NCI-H2227 (cell line): Measurements from ENCODE around the gene IFNAR1.
A peak's percentile ranks its signal among the peaks of the same experiment; 100 is the strongest.
"Not testable (repeated sequence)": the region's sequence is repeated elsewhere in the genome, so short reads cannot be mapped to it uniquely, and the experiment has no call there.

Source experiments
- DNase-seq: peaks from one replicate; lab custom pipeline; 2025; ENCODE audit not compliant: unreplicated experiment; lab: John Stamatoyannopoulos, UW

The IFNAR1 gene

DNA sequence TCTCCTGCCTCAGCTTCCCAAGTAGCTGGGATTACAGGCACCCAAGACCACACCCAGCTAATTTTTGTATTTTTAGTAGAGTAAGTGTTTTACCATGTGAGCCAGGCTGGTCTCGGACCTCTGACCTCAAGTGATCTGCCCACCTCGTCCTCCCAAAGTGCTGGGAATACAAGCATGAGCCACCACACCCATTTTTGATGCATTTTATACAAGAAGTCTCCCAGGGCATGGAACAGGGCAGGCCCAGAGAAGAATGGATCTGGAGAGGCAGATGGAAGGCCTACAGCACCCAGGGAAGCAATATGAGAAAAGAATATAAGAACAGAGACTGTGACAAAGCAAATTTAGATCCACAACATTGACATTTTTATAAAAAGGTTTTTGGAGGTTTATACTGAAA is 18.8 kb upstream of the IFNAR1 start:
- DNase-seq = no peak

DNA sequence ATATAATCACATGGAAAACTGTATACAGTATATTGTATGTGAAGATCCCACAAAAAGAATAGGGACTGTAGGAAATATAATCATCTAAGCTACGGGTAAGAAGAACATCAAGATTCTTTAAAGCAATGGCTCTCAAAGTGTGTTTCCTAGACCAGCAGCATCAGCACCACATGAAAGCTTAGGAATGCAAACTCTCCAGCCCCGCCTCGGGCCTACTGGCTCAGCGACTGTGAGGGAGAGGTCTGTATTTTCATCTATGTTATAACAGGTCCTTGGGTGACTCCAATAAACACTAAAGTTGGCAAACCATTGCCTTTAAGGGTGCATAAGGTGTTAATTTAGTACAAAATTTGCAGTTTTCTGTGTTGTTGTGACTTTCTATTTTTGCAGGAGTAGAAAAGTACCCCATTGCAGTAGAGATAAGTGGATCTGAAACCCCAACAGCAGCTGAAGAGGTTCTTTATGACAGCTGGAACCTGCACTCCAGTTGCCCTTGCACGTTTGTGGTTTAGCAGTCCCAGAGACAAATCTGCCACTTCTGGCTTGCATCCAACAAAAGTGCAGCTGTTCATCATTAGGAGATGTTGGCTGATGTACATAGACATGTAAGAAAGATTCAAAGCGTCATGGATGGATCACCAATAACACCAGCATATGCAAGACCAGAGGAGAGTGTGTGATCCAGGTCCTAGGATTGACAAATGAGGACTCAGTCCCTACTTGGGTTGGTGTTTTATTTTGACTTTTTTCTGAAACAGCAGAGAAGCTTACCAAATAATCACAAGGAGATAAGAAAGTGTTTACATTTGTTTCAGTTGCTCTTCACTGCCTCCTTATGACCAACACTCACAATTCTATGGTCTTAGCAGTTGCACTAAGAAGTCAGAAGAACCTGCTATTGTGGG is 15.9 kb upstream of the IFNAR1 start:
- peak; percentile 39 for DNase-seq

DNA sequence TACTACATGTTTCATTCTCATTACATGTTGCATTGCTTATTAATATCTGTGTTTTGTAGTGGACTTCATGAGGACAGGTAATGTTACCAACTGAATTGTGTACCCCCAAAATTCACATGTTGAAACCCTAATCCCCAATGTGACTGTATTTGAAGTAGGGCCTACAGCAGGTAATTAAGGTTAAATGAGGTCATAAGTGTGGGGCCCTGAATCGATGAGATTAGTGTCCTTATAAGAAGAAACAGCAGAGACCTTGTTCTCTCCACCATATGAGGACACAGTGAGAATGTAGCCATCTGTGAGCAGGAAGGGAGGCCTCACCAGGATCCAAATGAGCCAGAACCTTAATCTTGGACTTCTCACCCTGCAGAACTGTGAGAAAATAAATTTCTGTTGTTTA is 15.0 kb upstream of the IFNAR1 start:
- DNase-seq = no peak

DNA sequence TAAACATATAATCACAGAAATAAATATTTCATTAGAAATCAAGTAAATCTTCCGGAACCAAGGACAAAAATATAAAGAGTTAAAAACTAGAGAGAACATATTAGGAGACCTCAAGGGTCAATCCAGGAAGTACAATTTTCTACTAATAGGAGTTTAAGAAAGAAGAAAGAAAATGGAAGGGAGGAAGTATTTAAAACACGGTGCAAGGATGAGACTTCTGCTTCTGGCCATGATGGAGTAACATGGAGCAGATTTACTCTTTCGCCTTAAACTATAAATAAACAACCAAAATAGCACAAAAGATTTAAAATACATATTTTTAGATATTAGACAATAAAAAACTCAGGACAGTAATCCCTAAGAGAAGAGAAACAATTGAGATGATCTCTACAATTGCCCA is 12.6 kb upstream of the IFNAR1 start:
- no peak for DNase-seq

DNA sequence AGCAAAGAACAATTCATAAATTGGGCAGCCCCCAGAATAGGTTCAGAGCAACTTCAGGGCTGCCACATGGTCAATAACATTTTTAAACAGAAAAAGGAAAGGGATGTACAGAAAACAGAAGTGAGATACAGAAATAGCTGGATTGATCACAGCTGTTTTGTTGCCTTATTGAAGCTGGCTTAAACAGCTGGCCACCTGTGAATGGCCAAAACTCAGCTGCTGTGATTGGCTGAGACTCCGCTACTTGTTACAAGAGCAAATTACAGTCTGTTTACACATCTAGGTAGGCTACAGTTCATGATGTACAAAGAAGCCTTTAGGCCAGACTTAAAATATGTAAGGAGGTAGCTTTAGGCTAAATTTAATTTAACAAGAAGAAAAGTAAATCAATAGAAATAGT is 11.6 kb upstream of the IFNAR1 start:
- DNase-seq = no peak

DNA sequence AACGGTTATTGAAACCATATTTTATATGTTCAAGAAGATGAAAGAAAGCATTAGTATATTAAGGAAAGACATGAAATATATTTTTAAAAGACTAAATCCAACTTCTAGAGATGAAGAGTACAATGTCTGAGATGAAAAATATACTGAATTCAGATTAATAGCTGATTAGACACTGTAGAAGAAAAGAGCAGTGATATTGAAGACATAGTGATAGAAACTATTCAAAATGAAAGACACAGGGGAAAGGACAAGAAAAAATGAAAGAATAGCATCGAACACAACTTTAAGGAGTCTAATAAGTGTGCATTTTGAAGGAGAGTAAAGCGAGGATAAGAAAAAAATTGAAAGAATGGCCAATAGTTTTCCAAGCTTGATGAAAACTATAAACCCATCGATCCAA is 11.2 kb upstream of the IFNAR1 start:
- DNase-seq = no peak

DNA sequence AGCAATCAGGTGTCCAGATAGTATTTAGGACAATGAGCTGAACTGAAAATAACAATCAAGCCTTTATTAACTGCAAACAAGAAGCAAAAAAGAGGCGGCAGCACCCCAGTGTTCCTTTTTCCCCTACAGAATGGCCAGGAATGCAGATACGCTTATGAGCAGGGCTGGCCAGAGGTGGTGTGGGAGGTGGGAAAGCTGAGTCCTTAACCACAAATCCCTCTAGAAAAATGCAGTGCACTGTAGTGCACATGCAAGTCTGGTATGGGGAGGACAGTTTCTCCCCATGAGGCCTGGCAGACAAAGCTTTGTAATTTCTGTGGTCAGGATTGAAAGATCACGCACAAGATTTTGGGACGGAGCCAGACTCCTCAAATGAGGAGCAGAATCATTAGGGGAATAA is 10.7 kb upstream of the IFNAR1 start:
- DNase-seq = no peak

DNA sequence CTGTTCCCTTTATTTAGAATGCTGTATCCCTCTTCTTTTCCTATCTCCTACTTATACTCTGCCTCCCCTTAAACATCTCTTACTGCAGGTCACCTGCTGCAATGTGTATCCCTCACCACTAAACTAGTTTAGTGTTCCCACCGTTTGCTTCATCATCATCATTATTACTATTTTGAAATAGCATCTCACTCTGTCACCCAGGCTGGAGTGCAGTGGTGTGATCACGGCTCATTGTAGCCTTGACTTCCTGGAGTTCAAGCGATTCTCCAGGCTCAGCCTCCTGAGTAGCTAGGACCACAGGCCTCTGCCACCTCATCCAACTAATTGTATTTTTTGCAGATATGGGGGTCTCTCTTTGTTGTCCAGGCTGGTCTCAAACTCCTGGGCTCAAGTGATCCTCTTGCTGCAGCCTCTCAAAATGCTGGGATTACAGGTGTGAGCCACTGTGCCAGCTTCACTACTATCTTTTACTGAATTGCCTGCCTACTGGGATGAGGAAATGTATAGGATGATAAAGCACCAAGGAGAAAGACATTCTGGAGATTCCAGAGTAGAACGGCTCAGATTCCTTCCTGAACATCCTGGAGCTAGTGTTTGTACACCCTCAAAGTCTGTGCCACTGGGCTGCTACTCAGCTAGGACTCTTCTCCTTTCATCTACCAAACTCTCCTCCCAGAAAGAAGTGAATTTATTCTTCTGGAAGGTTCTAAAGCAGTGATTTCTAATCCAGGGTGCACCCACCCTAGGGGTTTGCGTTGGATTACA is 8.6 kb upstream of the IFNAR1 start:
- DNase-seq = no peak

DNA sequence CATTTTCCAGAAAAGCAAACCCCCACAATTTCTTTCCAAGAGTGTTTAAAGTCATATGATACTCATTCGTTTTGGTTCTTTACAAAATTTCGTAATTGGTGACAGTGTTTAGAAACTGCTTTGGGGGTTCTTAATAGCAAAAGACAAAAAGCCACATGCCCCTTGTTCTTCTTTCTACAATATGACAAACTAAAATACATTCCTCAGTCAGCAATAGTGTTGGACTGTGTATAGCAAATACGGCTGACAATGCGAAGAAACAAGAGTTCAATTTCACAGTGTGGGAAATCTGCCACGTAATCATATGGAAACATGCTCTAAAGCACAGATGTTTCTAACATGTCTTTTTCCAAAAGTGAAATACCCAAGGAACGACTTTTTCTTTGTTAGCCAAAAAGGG is 7.6 kb upstream of the IFNAR1 start:
- no peak for DNase-seq

DNA sequence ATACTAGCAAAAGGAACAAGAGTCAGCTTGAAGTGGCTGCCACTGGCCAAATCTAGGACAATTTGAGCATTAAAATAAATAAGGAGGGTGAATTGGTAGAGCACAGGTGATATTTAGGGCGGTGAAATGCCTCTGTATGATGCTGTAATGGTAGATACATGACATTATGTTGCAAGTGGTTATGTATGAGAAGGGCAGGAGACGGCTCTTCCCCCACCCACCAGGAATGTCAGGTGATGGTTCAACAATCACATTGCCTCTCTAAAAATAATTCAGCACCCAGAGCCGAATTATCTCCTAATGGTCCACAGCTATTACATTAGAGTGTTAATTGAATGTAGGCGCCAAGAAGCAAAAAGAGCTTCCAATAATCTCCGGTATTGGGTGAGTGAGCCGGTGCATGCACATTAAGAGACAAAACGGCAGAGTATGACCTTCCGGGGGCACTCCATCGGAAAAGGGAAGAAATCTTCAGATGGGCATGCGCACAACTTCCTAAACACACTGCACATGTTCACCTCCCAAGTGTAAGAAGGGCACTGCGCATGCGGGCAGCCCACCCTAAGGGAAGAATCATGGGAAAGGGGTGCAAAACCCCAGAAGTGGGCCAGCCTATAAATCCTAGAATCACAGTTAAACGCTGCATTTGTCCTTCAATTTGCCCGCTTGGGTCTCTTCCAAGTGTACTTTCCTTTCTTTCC is 6.8 kb upstream of the IFNAR1 start:
- peak; percentile 37 for DNase-seq

DNA sequence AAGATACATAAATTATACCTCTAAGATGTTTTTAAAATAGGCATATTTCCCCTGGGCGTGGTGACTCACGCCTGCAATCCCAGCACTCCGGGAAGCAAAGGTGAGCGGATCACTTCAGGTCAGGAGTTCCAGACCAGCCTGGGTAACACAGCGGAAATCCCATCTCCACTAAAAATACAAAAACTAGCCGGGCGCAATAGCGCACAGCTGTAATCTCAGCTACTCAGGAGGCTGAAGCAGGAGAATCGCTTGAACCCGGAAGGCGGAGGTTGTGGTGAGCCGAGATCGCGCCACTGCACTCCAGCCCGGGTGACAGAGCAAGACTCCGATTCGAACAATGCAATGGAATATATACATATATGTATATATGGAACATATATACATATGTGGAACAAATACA is 3.8 kb upstream of the IFNAR1 start:
- DNase-seq = not testable (repeated sequence)

DNA sequence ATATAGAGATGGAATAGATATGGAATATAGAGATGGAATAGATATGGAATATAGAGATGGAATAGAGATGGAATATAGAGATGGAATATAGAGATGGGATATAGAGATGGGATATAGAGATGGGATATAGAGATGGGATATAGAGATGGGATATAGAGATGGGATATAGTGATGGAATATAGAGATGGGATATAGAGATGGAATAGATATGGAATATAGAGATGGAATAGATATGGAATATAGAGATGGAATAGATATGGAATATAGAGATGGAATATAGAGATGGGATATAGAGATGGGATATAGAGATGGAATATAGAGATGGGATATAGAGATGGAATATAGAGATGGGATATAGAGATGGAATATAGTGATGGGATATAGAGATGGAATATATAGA is 1.2 kb upstream of the IFNAR1 start:
- DNase-seq = not testable (repeated sequence)

DNA sequence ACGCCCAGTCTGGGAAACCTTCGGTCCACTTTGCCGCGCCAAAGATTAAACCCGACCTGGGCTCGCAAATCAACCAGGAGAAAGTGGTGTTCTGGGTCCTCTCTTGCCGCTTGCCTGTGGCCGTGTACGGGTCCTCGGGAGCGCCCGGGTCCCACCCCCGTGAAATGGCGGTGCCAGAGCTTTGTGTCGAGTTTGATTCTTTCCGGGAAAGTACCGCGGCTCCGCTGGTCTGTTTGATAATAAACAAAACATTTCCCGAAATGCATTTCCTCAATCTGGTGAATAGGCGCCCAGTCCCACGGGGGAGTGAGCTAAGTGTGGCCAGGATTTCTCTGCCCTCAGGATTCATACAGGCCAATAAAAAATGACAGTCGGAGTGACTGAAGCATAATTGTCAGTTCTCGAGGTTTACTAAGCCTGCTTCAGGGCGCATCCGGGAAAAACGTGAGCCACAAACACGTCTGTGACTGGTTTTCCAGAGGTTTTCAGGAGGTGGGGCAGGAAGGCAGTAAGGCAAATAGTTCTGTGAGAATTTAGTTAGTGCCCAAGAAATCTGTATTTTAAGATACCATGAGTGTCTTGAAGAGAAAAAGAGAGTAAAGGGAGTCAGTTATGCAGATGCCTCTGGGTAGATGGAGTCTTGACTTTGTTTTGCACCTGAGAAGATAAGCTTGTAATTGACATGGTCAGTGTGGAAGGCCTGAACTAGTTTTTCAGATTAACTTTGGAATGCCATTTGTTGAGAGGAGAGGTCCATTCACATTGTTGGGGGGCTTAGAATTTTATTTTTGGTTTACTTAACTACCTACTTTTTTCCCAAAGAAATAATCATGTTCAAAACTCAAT is 675 bp downstream of the IFNAR1 start:
- peak; percentile 83 for DNase-seq

DNA sequence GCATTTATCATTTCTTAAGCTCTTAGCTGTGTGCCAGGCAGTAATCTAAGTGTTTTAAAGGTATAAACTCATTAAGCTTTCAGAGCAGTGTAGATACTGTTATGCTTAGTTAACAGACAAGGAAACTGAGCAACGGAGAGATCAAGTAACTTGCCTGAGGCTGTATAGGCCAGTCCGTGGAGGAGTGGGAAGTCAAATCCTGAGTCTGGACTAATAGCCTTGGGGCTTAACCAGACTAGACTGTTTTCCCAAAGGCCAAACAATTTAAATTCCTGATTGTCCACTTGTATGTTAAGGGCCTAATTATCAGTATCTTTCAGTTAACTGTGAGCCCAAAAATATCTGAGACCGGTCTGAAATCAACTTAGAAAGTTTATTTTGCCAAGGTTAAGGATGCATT is 2.6 kb downstream of the IFNAR1 start:
- DNase-seq = no peak

DNA sequence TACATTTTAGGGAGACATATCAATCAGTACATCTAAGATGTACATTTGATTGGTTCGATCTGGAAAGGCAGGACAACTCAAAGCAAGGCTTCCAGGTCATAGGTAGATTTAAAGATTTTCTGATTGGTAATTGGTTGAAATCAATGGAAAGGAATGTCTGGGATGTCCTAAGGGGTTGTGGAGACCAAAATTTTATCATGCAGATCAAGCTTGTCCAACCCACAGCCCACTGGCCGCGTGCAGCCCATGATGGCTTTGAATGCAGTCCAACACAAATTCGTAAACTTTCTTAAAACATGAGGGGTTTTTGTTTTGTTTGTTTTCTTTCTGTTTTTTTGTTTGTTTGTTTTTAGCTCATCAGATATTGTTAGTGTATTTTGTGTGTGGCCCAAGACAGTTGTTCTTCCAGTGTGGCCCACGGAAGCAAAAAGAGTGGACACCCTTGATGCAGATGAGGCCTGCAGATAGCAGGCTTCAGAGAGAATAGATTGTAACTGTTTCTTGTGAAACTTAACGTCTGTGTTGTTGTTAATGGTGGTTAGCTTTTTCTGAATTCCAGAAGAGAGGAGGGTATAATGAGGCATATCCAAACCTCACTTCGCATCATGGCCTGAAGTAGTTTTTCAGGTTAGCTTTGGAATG is 3.1 kb downstream of the IFNAR1 start:
- DNase-seq = no peak

DNA sequence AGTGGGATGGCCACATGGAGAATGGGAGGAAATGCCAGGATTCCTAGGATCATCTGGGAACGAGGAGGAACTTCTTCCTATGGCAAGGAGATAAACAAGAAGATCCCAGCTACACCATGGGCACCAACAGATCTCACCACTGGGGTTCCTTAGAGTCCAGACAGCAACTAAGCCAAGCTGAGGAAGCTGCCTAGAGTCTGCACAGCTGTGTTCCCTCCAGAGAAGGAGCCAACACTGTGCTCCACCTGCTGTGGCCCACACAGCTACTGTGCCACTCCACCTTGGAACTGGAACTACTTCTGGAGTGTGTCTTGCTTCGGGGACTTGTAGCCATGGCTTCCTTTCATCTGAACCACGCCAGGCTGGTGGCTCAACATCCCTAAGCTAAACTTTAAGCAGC is 6.0 kb downstream of the IFNAR1 start:
- no peak for DNase-seq

DNA sequence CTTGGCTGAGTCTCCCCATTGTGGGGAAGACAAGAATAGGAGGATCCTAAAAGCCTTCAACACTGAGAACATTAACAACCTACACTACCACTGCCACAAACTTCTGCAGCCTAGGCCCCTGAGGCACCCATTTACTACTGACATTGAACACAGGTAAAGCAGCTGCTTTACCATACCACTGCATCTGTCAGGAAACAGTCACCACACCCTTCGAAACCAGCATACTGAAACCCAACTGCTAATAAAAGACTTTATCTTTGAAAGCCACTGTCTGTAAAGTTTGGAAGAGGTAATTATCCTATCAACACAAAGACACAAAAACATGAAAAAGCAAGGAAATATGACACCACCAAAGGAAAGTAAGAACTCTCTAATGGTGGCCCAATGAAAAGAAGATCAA is 7.4 kb downstream of the IFNAR1 start:
- no peak for DNase-seq

DNA sequence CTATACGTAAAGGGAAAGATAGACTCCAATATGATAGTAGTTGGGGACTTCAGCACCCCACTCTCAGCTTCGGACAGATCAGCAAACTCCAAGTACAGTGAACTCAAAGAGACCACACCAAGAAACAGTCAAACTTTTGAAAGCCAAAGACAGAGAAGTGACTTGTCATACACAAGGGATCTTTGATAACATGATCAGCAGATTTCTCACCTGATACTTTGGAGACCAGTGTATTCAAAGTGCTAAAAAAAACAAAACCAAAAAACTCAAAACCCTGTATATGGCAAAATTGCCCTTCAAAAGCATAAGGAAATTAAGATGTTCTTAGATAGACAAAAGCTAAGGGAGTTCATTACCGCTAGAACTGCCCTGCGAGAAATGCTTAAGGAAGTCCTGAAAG is 9.4 kb downstream of the IFNAR1 start:
- no peak for DNase-seq

DNA sequence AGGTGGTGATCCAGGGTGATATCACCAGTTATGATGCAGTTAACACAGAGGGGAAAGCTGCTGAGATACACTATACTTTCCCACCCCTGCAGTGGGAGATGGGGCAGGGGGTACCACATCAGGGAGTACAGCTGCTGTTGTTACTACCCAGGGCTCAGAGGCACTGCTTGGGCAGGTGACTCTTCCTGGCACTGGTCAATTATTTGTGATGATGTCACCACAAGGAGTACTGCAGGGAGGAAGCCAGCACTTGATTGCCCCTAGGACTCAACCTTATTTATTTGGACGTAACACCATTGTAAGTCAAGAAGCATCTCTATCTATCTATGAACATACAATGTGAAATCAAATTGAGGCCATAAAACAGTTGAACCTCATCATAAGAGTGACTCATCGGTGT is 10.1 kb downstream of the IFNAR1 start:
- DNase-seq = no peak

DNA sequence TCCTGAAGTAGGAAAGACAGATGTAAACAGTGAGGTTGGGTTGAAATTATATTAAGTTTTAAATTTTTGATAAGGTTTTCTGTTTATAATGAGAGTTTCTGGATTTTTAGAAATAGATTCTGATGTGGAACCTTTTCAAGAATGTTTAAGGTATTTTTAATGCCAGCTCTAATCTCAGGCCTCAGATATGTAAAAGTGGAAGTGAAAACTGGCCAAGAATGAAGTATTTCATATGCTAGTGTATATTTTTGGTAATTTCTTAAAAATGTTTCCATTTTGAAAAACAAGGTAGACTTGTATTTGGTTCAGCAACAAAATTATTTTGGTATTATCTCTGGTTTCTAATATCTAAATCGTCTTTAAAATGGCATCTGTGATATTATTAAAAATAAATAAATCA is 14.4 kb downstream of the IFNAR1 start:
- no peak for DNase-seq
